ENCODE measurements around the gene DNHD1. TPM values are rescaled to one million over a fixed set of nuclear protein-coding genes. Genes with fewer than 3 reads are reported as not detected.

Gene DNHD1
- total and polyA plus RNA-seq, 2 of the 4 experiments (the other 2 are of a cell fraction) = 1.8 to 3.6 TPM

DNA sequence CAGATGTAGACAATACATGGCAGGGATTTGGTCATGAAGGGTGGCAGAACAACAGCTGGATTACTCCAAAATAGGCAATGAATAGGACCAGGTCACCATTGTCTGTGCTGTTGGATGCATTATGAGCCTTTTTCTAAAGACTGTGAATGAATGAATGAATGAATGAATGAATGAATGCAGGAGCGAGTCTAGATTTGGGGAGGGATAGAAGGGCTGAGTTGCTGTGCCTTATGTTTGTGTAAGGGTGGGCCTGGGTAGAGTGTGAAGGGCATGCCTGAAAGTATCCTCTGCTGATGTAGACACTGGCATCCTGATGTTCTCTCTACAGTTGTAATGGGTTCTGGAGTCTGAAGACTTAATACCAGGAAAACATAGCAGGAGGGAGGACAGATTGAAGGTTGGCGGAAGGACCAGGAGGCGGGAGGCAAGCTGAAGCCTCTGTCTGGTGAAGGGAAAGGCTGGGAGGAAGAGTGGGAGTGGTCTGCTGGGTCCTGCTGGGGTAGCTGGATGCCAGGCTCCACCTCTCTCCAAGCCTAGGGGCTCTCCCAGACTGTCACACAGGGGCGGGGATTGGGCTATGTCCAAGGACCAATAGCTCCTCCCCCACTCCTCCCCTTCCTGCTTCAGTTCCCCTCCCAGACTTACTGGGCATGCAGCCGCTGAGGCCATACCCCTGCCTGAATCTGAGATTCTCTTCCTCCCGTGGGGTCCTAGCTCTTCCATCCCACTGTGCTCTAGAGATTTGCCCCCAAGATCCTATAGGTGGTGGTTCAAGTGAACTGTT is 28.2 kb upstream of the DNHD1 start:
- H3K4me1 ChIP-seq (ENCODE audit: control insufficient read depth, insufficient read depth, low read length) = peaks cover 4% of the 10 kb centered on the region
- H3K4me2 ChIP-seq (ENCODE audit: low read depth, low read length) = peak overlapping the region; percentile 40
- peaks cover 36 to 76% of the 10 kb centered on the region in 2 experiments for H3K79me1 ChIP-seq (ENCODE audit: low read depth in 1 of 2, low read length in 2 of 2)
- H2BK120ac ChIP-seq (ENCODE audit: low read depth, low read length) = no peak overlapping the region
- H2AK5ac ChIP-seq (ENCODE audit: low read depth, low read length) = peak overlapping the region; percentile 67; the same call in 1 of the 2 replicates
- in situ Hi-C loops (cut with MboI; ENCODE audit: low sequenced_read_pairs) (no loop called here), intact Hi-C loops (cut with micrococcal nuclease) (no loop called here), dilution Hi-C loops (cut with HindIII; ENCODE audit: low sequenced_read_pairs, unreplicated experiment) (no loop called here)
- ChIA-PET POLR2A (ENCODE audit: unreplicated experiment) (no interaction called here), CTCF (interaction anchor here (0.6 to 0.9 kb wide), 2 partner anchors 90 to 288 kb away, joined by 3 to 4 read pairs; no protein-coding TSS in a partner anchor)
- H3K9me3 ChIP-seq (ENCODE audit: control insufficient read depth, insufficient read depth, low read length) = no peaks in the 10 kb centered on the region
- no TSS peak for BruUV-seq (replicated peaks)
- peak overlapping the region; percentile 36; the same call in 1 of the 2 replicates for H3K18ac ChIP-seq (ENCODE audit: low read depth, low read length)
- peaks cover 6% of the 10 kb centered on the region; the same call in 1 of the 2 replicates for H4K20me1 ChIP-seq (ENCODE audit: insufficient read depth, low read length)
- H2AK9ac ChIP-seq (replicated peaks; ENCODE audit: low read depth, low read length, poor library complexity) = peak overlapping the region; percentile 22
- WGBS, 2 experiments (ENCODE audit: extremely low coverage in 2 of 2, insufficient read length in 1 of 2) = 36% methylated on average over 3 of the region's 6 CpGs; no CpG with 5 or more reads in 1 of the 2 experiments
- H4K5ac ChIP-seq (ENCODE audit: low read depth, low read length) = peak overlapping the region; percentile 23; the same call in 1 of the 2 replicates
- peaks cover 17% of the 10 kb centered on the region for H3K9me1 ChIP-seq (ENCODE audit: insufficient read depth, low read length)
- no peaks in the 10 kb centered on the region for H3K27me3 ChIP-seq (ENCODE audit: control insufficient read depth, insufficient read depth, low read length)
- peak overlapping the region; percentile 72 for H4K91ac ChIP-seq (ENCODE audit: insufficient read depth, low read depth, low read length)
- H2BK20ac ChIP-seq (ENCODE audit: low read depth, low read length) = no peak overlapping the region
- 0 out of 3 replicates have a peak overlapping the region, but pooled peaks have one; percentile 38 for H2BK15ac ChIP-seq (ENCODE audit: low read depth, low read length)
- peak; percentile 53 for ATAC-seq (ENCODE audit: low read depth)
- peak; percentile 41; the same call in 1 of the 2 replicates for TF ChIP-seq MAZ (IDR thresholded peaks at IDR 0.05; ENCODE audit: borderline replicate concordance, low read depth, low read length)
- no peak for TF ChIP-seq RAD21 (IDR thresholded peaks at IDR 0.05; ENCODE audit: low read length)
- TF ChIP-seq POLR2A (IDR thresholded peaks at IDR 0.05; ENCODE audit: low read depth, low read length) = no peak
- no peak for TF ChIP-seq CEBPB (IDR thresholded peaks at IDR 0.05; ENCODE audit: low read depth, low read length)
- TF ChIP-seq USF2 (IDR thresholded peaks at IDR 0.05; ENCODE audit: low read depth, low read length) = no peak
- H4K8ac ChIP-seq (ENCODE audit: low read depth in 2 of 2, low read length in 2 of 2) = peak overlapping the region; percentile 90 to 91
- H3K9ac ChIP-seq (ENCODE audit: low read depth, low read length) = peak overlapping the region; percentile 50; the same call in 1 of the 2 replicates
- peak overlapping the region; percentile 62 for H2BK5ac ChIP-seq (ENCODE audit: low read depth, low read length, poor library complexity, severe bottlenecking)
- peak overlapping the region; percentile 60 for H3K4ac ChIP-seq (ENCODE audit: low read depth, low read length)
- peaks cover 11% of the 10 kb centered on the region for H3K36me3 ChIP-seq (ENCODE audit: control insufficient read depth, insufficient read depth, low read length)
- H3K4me3 ChIP-seq (ENCODE audit: insufficient read depth, low read depth, low read length) = no peak overlapping the region
- H3K14ac ChIP-seq (replicated peaks; ENCODE audit: low read depth, low read length) = peak overlapping the region; percentile 90
- H2AFZ ChIP-seq (replicated peaks; ENCODE audit: low read length, poor library complexity) = peak overlapping the region; percentile 67
- no peak overlapping the region for H3K27ac ChIP-seq (ENCODE audit: insufficient read depth, low read length)
- H3K23ac ChIP-seq (ENCODE audit: low read depth, low read length) = peak overlapping the region; percentile 58; the same call in 1 of the 2 replicates
- peak; percentile 87 for DNase-seq
- no peak overlapping the region for H3K56ac ChIP-seq (ENCODE audit: extremely low read depth, insufficient read depth, low read length)
